ELF-1 (cell line): ENCODE results near the gene SLC37A4.
A peak's percentile ranks its signal among the peaks of the same experiment; 100 is the strongest.
"Not testable (repeated sequence)": the region's sequence is repeated elsewhere in the genome, so short reads cannot be mapped to it uniquely, and the experiment has no call there.

Source experiments
- DNase-seq: peaks from one replicate; pipeline ENCODE4 v3.0.0-alpha.2; 2016; ENCODE audit warnings: low read depth, low spot score

SLC37A4 gene

GRCh38 chr11:119018074-119018938 lies 12.4 kb downstream of the SLC37A4 start, which contains the start of the genes RPS25 and TRAPPC4:
RPS25 (minus strand) TSS chr11:119018343; CDS start chr11:119018284, 59 bp downstream.
TRAPPC4 (plus strand) TSS chr11:119018766; CDS start chr11:119018796, 30 bp downstream.
- DNase-seq = peak; percentile 97

- not testable (repeated sequence) for DNase-seq
Observed at GRCh38 chr11:119017377-119017776, 13.3 kb downstream of the SLC37A4 start.

GRCh38 chr11:119016216-119017009 lies 14.3 kb downstream of the SLC37A4 start:
- DNase-seq = no peak

GRCh38 chr11:119015054-119015611 lies 15.5 kb downstream of the SLC37A4 start:
- DNase-seq = no peak

GRCh38 chr11:119014209-119014924 lies 16.3 kb downstream of the SLC37A4 start:
- DNase-seq = no peak

- no peak for DNase-seq
Observed at GRCh38 chr11:119012629-119013170, 18.0 kb downstream of the SLC37A4 start.

GRCh38 chr11:119011476-119012053 lies 19.1 kb downstream of the SLC37A4 start:
- no peak for DNase-seq

- DNase-seq = no peak
Observed at GRCh38 chr11:119006656-119007055, 24.0 kb downstream of the SLC37A4 start.

GRCh38 chr11:119000906-119001305 lies 29.8 kb downstream of the SLC37A4 start:
- DNase-seq = no peak

- DNase-seq = peak; percentile 71
Observed at GRCh38 chr11:118998822-118999221, 31.9 kb downstream of the SLC37A4 start.

- DNase-seq = peak; percentile 46
Observed at GRCh38 chr11:118998388-118998717, 32.3 kb downstream of the SLC37A4 start.

GRCh38 chr11:118997627-118998387 lies 32.9 kb downstream of the SLC37A4 start, which contains the start of gene CENATAC:
CENATAC (plus strand) TSS chr11:118998138; CDS start chr11:118998198, 60 bp downstream.
- peak; percentile 96 for DNase-seq

GRCh38 chr11:118996926-118997626 lies 33.6 kb downstream of the SLC37A4 start:
- DNase-seq = no peak

- DNase-seq = not testable (repeated sequence)
Observed at GRCh38 chr11:118991486-118992038, 39.1 kb downstream of the SLC37A4 start.

- DNase-seq = no peak
Observed at GRCh38 chr11:118988280-118988679, 42.4 kb downstream of the SLC37A4 start.

- peak; percentile 36 for DNase-seq
Observed at GRCh38 chr11:118984825-118985224, 45.9 kb downstream of the SLC37A4 start.

- not testable (repeated sequence) for DNase-seq
Observed at GRCh38 chr11:118984337-118984736, 46.3 kb downstream of the SLC37A4 start.

GRCh38 chr11:118980191-118980881 lies 50.3 kb downstream of the SLC37A4 start:
- peak; percentile 73 for DNase-seq
